Vein endothelial cell (primary cell): ENCODE measurements around the gene SOCS2. TPM values are rescaled to one million over a fixed set of nuclear protein-coding genes. Genes with fewer than 3 reads are reported as not detected.

Source experiments
- total RNA-seq: library from RNA; depleted of rRNA; stranded (reverse); fragments of >200 nt; gene quantifications from 2 replicates; pipeline ENCODE4 v1.2.3, GENCODE V29; 2012

The SOCS2 gene
- 12.1 and 20.8 TPM in 2 replicates for total RNA-seq

GRCh38 chr12:93571925-93572711 is at the start of gene SOCS2:
TSS of gene SOCS2 (plus strand) at chr12:93572675. CDS start at chr12:93572898, 223 bp downstream.

Other genes starting within 250 kb of the SOCS2 start
- 286 and 290 TPM in 2 replicates for gene NUDT4, start 194.8 kb upstream of the SOCS2 start, total RNA-seq
- gene UBE2N, start 130.7 kb upstream of the SOCS2 start, total RNA-seq = 97.2 and 111 TPM in 2 replicates
- gene MRPL42, start 105.2 kb upstream of the SOCS2 start, total RNA-seq = 32.3 and 86.7 TPM in 2 replicates
- 12.3 and 14.0 TPM in 2 replicates for gene CRADD, start 104.7 kb downstream of the SOCS2 start, total RNA-seq